Measurements from ENCODE around the gene ANXA4.

- TF ChIP-seq CTCF (IDR thresholded peaks at IDR 0.05; ENCODE audit: poor library complexity) (no peak), EZH2phosphoT487 (IDR thresholded peaks at IDR 0.05; ENCODE audit: low read depth, severe bottlenecking, unreplicated experiment) (no peak), EZH2 (IDR thresholded peaks at IDR 0.05; ENCODE audit: borderline replicate concordance) (no peak)
Observed at GRCh38 chr2:69715964-69716363, 26.0 kb upstream of the ANXA4 start.
